A549 (cell line): Measurements from ENCODE around the gene HHATL. TPM values are rescaled to one million over a fixed set of nuclear protein-coding genes. Genes with fewer than 3 reads are reported as not detected.

Experiments
- ATAC-seq, 2 experiments: fragments of 200-7000 bp in 1 of 2; fragments of >200 bp in 1 of 2; cut with Nextera tagmentation in 1 of 2; cut with Tn5 transposase in 1 of 2; 3 replicates each; pipeline versions ENCODE4 v1.8.0 to v1.9.1; 2018 to 2020; ENCODE audit warnings: mild to moderate bottlenecking in 1 of 2, moderate library complexity in 1 of 2
- CTCF ChIA-PET: fragments of 300-600 bp; sonication (Branson Sonifier 250); formaldehyde crosslinking; extraction: SDS; loops from one replicate; lab custom pipeline; 2021; ENCODE audit warnings: antibody characterized with exemption, inconsistent platforms; lab: Yijun Ruan, JAX
- POLR2A ChIA-PET: fragments of 350-600 bp; formaldehyde crosslinking; extraction: SDS; loops from one replicate; lab custom pipeline; 2021; ENCODE audit warnings: antibody characterized with exemption, inconsistent platforms; lab: Yijun Ruan, JAX
- DNase-seq, 2 experiments: peaks; one replicate each; pipeline versions ENCODE4 v3.0.0 to v3.0.0-alpha.2; 2011 to 2016; ENCODE audit warnings: low read depth in 1 of 2, low spot score in 1 of 2
- FAIRE-seq: peaks from 2 replicates; lab custom pipeline; 2011; peaks lifted over from hg19 to GRCh38; lab: Jason Lieb, UNC
- H3K27ac ChIP-seq, 2 experiments: fragments of >200 bp; sonication (Bioruptor Twin); formaldehyde crosslinking; 3 replicates each; pipeline ENCODE4 v1.5.1; 2016 to 2017
- H3K4me1 ChIP-seq: fragments of >200 bp; sonication (Bioruptor Twin); formaldehyde crosslinking; 3 replicates; pipeline ENCODE4 v1.6.1; 2016
- H3K4me2 ChIP-seq: fragments of >200 bp; sonication (Bioruptor Twin); formaldehyde crosslinking; 3 replicates; pipeline ENCODE4 v1.6.1; 2016
- H3K4me3 ChIP-seq: fragments of >200 bp; sonication (Bioruptor Twin); formaldehyde crosslinking; 3 replicates; pipeline ENCODE4 v1.5.1; 2016
- H3K9me3 ChIP-seq: fragments of >200 bp; sonication (Bioruptor Twin); formaldehyde crosslinking; 3 replicates; pipeline ENCODE4 v1.6.1; 2016
- CBX2 ChIP-seq: fragments of 200-600 bp; sonication (generic); IDR thresholded peaks from 2 replicates; pipeline ENCODE4 v1.6.1; 2016; ENCODE audit warnings: low read depth, mild to moderate bottlenecking, borderline replicate concordance
- CBX8 ChIP-seq: fragments of 200-600 bp; sonication (generic); IDR thresholded peaks from 2 replicates; pipeline ENCODE4 v1.6.1; 2016
- CTCF ChIP-seq: fragments of >200 bp; sonication (Bioruptor Twin); formaldehyde crosslinking; IDR thresholded peaks from 3 replicates; pipeline ENCODE4 v1.5.1; 2016
- ESRRA ChIP-seq: fragments of 150-350 bp; IDR thresholded peaks from 2 replicates; pipeline ENCODE4 v1.6.1; 2014; ENCODE audit warnings: mild to moderate bottlenecking, low read length, borderline replicate concordance
- FOSB ChIP-seq: fragments of 250-450 bp; sonication (Bioruptor Pico); IDR thresholded peaks from 2 replicates; pipeline ENCODE4 v1.5.0; 2020; ENCODE audit warnings: mild to moderate bottlenecking, moderate library complexity
- GATA3 ChIP-seq: IDR thresholded peaks from 2 replicates; pipeline ENCODE4 v1.6.1; 2012; ENCODE audit warnings: borderline replicate concordance
- HOXB13 ChIP-seq: fragments of 250-450 bp; sonication (Bioruptor Pico); IDR thresholded peaks from 2 replicates; pipeline ENCODE4 v1.5.0; 2020; ENCODE audit warnings: low read depth, mild to moderate bottlenecking, moderate library complexity
- HOXB5 ChIP-seq: fragments of 250-450 bp; sonication (Bioruptor Pico); IDR thresholded peaks from 2 replicates; pipeline ENCODE4 v1.5.0; 2020; ENCODE audit warnings: mild to moderate bottlenecking, moderate library complexity
- JUN ChIP-seq, 2 experiments: fragments of >200 bp; sonication (Bioruptor Twin); formaldehyde crosslinking; IDR thresholded peaks; 2 replicates in 1 of 2; 3 replicates in 1 of 2; pipeline ENCODE4 v1.6.1; 2016 to 2017
- MAFK ChIP-seq: fragments of 450-650 bp; IDR thresholded peaks from 2 replicates; pipeline ENCODE4 v1.6.1; 2014; ENCODE audit not compliant: partially characterized antibody
- MAZ ChIP-seq: fragments of 150-350 bp; IDR thresholded peaks from 2 replicates; pipeline ENCODE4 v1.6.1; 2014; ENCODE audit warnings: antibody characterized with exemption, low read depth, low read length, borderline replicate concordance
- MYC ChIP-seq: IDR thresholded peaks from 2 replicates; pipeline ENCODE4 v1.6.1; 2012; ENCODE audit warnings: mild to moderate bottlenecking, inconsistent platforms, low read length, improper control_type of control experiment, borderline replicate concordance
- PHF8 ChIP-seq: fragments of 200-600 bp; sonication (generic); IDR thresholded peaks from 2 replicates; pipeline ENCODE4 v1.6.1; 2016; ENCODE audit warnings: low read depth, mild to moderate bottlenecking, antibody characterized with exemption, moderate library complexity, borderline replicate concordance
- RAD21 ChIP-seq, 2 experiments: fragments of >200 bp in 1 of 2; sonication (Bioruptor Twin) in 1 of 2; formaldehyde crosslinking in 1 of 2; IDR thresholded peaks in 1 of 2; conservative IDR thresholded peaks in 1 of 2; 2 replicates in 1 of 2; 3 replicates in 1 of 2; pipeline ENCODE4 v1.6.1; 2012 to 2018; ENCODE audit warnings: inconsistent platforms in 1 of 2
- RCOR1 ChIP-seq: fragments of 150-350 bp; IDR thresholded peaks from 2 replicates; pipeline ENCODE4 v1.6.1; 2014; ENCODE audit warnings: antibody characterized with exemption, low read length, low read depth
- REST ChIP-seq: fragments of 200-600 bp; sonication (generic); IDR thresholded peaks from 2 replicates; pipeline ENCODE4 v1.6.1; 2016; ENCODE audit warnings: antibody characterized with exemption, mild to moderate bottlenecking, moderate library complexity
- RNF2 ChIP-seq: fragments of 200-600 bp; sonication (generic); IDR thresholded peaks from 2 replicates; pipeline ENCODE4 v1.6.1; 2016; ENCODE audit warnings: low read depth, mild to moderate bottlenecking, antibody characterized with exemption, moderate library complexity, borderline replicate concordance
- ZFP36 ChIP-seq: fragments of 450-650 bp; IDR thresholded peaks from 2 replicates; pipeline ENCODE4 v1.6.1; 2014; ENCODE audit warnings: borderline replicate concordance; ENCODE audit not compliant: partially characterized antibody
- WGBS: methylation state at CpG from one replicate; pipeline ENCODE4 v1.1.6; 2017; ENCODE audit errors: missing lambda C conversion rate; 5-methylcytosine and 5-hydroxymethylcytosine counted together
- polyA plus RNA-seq, 4 experiments: library from polyadenylated mRNA; depleted of rRNA in 3 of 4; stranded (reverse); fragments of >200 nt; fragmentation: RNase III in 1 of 4; extraction: RNeasy Plus Mini Kit Qiagen cat#74134 plus additional on column Dnase treatment in 1 of 4; gene quantifications; 2 replicates in 3 of 4; 3 replicates in 1 of 4; pipeline ENCODE4 v1.2.3, GENCODE V29; 2011 to 2017
- TF ChIP-seq, protein P1 (sequence below): IDR thresholded peaks from 2 replicates; pipeline ENCODE4 v1.6.1; 2012
- TF ChIP-seq, protein P2 (sequence below): fragments of 150-350 bp; IDR thresholded peaks from 2 replicates; pipeline ENCODE4 v1.6.1; 2014; ENCODE audit warnings: low read depth, mild to moderate bottlenecking, low read length
- TF ChIP-seq, protein P3 (sequence below): fragments of >200 bp; sonication (Bioruptor Twin); formaldehyde crosslinking; IDR thresholded peaks from 3 replicates; pipeline ENCODE4 v1.6.1; 2016

HHATL gene
- polyA plus RNA-seq, 2 of the 4 experiments (the other 2 are of a cell fraction): not detected

DNA sequence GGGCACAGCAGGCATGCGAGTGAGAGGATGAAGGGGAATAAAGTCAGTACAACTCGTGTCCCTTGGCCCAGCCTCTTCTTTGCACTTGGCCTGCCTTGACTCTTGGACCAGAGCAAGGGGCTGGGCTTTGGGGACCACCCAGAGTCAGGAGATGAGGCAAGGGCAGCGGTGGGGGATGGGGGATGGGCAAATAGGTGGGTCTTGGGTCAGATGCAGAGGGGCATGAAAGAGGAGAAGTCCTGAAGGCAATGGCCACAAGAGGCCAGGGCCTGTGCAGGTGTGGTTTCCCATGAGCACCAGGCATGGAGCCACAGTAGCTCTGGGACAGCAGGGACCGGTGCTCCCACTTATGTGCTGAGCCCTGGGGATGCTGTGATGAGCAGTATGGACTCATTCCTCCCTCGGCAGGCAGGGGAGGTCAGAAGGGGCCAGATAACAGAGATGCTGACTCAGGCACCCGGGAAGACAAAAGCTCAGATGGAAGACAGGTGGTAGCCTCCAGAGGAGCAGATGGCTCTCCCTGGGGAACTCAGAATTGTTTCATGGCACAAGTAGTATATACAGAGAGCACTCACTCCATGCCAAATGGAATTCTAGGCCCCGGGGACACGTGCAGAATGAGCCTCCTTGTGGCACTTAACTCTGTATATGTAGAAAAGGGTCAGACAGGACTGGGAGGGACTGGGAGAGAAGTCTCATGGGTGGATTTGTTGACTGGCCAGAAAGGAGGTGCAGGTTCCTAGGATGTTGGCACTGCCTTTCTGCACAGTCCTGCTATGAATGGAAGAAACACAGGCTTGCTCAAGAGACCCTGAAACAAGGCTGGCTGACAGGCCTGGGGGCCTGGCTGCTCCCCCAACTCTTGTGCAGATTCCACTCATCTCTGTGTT lies 34.8 kb downstream of the HHATL start:
- ChIA-PET CTCF (no interaction called here), POLR2A (no interaction called here)
- no peak overlapping the region for H3K4me3 ChIP-seq
- H3K9me3 ChIP-seq: no peaks in the 10 kb centered on the region
- TF ChIP-seq, protein P1, sequence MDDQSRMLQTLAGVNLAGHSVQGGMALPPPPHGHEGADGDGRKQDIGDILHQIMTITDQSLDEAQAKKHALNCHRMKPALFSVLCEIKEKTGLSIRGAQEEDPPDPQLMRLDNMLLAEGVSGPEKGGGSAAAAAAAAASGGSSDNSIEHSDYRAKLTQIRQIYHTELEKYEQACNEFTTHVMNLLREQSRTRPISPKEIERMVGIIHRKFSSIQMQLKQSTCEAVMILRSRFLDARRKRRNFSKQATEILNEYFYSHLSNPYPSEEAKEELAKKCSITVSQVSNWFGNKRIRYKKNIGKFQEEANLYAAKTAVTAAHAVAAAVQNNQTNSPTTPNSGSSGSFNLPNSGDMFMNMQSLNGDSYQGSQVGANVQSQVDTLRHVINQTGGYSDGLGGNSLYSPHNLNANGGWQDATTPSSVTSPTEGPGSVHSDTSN: 0 out of 2 replicates have a peak, but pooled peaks have one; percentile 25
- TF ChIP-seq CBX8 (no peak), REST (no peak), FOSB (CRISPR knock-in tag) (no peak), MAZ (no peak), MYC (no peak), ZFP36 (no peak), MAFK (peak; percentile 24), RNF2 (no peak), HOXB5 (CRISPR knock-in tag) (no peak), JUN (IDR thresholded peaks at IDR 0.05) (peak in 1 of 2 experiments; percentile 26; a peak in 1 of 5 replicates), CBX2 (no peak), CTCF (no peak), ESRRA (no peak), RCOR1 (no peak), HOXB13 (CRISPR knock-in tag) (no peak)
- TF ChIP-seq, protein P2, sequence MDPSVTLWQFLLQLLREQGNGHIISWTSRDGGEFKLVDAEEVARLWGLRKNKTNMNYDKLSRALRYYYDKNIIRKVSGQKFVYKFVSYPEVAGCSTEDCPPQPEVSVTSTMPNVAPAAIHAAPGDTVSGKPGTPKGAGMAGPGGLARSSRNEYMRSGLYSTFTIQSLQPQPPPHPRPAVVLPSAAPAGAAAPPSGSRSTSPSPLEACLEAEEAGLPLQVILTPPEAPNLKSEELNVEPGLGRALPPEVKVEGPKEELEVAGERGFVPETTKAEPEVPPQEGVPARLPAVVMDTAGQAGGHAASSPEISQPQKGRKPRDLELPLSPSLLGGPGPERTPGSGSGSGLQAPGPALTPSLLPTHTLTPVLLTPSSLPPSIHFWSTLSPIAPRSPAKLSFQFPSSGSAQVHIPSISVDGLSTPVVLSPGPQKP: no peak
- no peaks in the 10 kb centered on the region for H3K4me1 ChIP-seq
- DNase-seq (no peak), ATAC-seq (peak in 1 of 2 experiments; percentile 15; a peak in 2 of 6 replicates), FAIRE-seq (no peak)
- H3K4me2 ChIP-seq: no peak overlapping the region
- WGBS: 34% methylated on average over 3 of the region's 8 CpGs
- no peak overlapping the region for H3K27ac ChIP-seq

- peak in 1 of 2 experiments; percentile 7; a peak in 1 of 6 replicates for ATAC-seq
- ChIA-PET CTCF (no interaction called here), POLR2A (no interaction called here)
- H3K27ac ChIP-seq: no peak overlapping the region
- no peak for TF ChIP-seq PHF8
- TF ChIP-seq, protein P3, sequence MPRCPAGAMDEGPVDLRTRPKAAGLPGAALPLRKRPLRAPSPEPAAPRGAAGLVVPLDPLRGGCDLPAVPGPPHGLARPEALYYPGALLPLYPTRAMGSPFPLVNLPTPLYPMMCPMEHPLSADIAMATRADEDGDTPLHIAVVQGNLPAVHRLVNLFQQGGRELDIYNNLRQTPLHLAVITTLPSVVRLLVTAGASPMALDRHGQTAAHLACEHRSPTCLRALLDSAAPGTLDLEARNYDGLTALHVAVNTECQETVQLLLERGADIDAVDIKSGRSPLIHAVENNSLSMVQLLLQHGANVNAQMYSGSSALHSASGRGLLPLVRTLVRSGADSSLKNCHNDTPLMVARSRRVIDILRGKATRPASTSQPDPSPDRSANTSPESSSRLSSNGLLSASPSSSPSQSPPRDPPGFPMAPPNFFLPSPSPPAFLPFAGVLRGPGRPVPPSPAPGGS: no peak
- TF ChIP-seq GATA3: no peak
- TF ChIP-seq, protein P1: no peak; the same call in 1 of the 2 replicates
- no peak for TF ChIP-seq CTCF
- TF ChIP-seq RAD21 (conservative IDR thresholded peaks at IDR 0.05 in 1 of 2, IDR thresholded peaks at IDR 0.05 in 1 of 2): no peak
- TF ChIP-seq, all 56 proteins: peak for 0
- no peak for FAIRE-seq
- H3K4me2 ChIP-seq: no peak overlapping the region
- no peak overlapping the region for H3K4me3 ChIP-seq
- 62% methylated on average over 5 of the region's 7 CpGs for WGBS
- DNase-seq: no peak
- no peaks in the 10 kb centered on the region for H3K9me3 ChIP-seq
- H3K4me1 ChIP-seq: no peaks in the 10 kb centered on the region
Measured at GRCh38 chr3:42667096-42667522, 35.5 kb downstream of the HHATL start.
